GM18498 (cell line): ENCODE results near the gene PRKG1.

Experiments
- ATAC-seq: cut with Tn5 transposase; IDR thresholded peaks from one replicate; pipeline ENCODE4 v1.9.1; 2021; ENCODE audit warnings: mild to moderate bottlenecking, moderate library complexity; ENCODE audit not compliant: unreplicated experiment

PRKG1 gene

DNA sequence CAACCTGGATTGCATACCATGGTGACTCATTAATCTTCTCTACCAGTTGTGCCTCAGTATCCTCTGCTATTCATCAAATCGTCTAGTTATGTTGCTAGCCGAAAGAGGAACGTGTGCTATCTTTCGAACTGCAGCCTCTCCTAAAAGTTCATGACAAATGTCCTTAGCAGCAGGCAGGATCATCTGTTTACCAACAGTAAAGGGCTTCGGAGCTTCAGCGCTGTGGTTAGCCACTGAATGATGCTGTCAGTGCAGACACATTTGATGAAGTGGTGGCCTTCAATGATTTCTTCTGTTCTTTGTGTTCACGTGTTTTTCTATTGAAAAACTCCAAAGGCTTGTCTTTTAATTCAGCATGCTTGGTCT is 556.3 kb downstream of the PRKG1 start:
- ATAC-seq, result no peak

DNA sequence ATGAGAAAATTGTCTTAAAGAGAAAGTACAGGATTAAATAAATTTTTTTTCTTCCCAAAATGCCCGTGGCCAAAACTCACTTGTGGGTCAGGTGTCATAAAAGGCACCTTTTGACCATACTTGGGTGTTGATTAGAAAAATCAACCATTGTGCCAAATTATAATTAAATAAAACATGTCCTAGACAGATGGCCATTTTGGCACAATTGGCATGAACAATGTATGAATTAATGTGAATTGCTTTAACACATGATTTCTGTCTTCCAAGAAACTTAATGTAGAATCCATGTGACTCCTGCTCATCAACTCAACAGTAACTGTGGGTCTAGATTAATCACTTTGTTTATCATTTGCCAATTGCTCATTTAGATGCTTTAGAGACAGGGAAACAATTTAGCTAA is 561.1 kb downstream of the PRKG1 start:
- ATAC-seq, result no peak

DNA sequence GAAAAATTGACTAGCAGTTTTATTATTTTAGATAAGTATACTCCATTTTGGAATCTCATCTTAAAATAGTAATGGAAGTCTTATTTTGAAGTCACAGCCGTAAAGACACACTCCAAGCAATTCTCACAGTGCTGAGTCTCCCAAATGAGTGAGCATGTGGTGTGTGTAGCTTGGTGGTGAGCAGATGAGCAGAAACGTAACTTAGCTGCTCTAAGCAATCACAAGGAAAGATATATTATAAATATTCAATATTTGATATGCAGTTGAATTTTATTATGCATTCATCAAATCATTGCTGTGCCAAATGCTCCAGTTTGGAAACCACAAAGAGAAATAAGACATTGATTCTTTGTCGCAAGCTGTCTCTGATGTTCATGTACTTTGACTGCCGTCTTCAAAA is 563.9 kb downstream of the PRKG1 start:
- ATAC-seq, result no peak

GRCh38 chr10:51638737-51639136 is 564.5 kb downstream of the PRKG1 start:
- no peak for ATAC-seq

DNA sequence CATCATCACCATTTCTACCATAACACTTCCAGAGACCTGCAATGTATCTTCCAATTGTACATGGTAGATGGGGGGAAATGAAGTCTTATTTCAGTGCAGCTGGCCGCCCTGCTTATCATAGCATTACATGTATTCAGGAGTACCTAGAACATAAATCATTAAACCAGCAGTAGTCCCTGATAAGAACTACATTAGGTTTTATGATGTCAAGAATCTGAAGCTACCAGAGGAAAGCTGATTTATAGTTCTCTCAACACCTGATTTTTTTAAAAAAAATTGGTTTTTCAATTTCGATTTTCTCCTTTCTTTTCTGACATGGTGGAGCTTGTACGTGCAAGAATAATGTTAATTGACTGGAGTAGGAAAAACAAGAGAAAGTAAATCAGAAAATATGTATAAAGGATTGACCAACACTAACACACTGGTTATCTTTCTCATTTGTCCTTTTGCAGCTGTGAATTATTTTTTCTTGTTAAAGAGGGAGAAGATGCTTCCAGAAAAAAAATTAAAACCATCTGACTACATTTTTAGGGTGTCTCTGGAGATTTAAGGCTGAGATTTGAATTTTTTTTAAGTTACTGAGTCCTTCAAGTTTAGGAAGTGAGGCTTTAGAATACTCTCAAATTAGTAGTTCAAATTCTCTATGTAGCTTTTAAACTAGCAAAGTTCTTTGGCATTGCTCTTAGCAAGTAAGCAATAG is 566.0 kb downstream of the PRKG1 start:
- no peak for ATAC-seq

GRCh38 chr10:51642581-51642980 is 568.3 kb downstream of the PRKG1 start:
- no peak for ATAC-seq

- no peak for ATAC-seq
Measured at GRCh38 chr10:51643734-51644133, 569.4 kb downstream of the PRKG1 start.

- ATAC-seq, result no peak
Measured at GRCh38 chr10:51649064-51649463, 574.8 kb downstream of the PRKG1 start.

- no peak for ATAC-seq
Measured at GRCh38 chr10:51651063-51651462, 576.8 kb downstream of the PRKG1 start.

- ATAC-seq, result no peak
Measured at GRCh38 chr10:51653025-51653424, 578.7 kb downstream of the PRKG1 start.

DNA sequence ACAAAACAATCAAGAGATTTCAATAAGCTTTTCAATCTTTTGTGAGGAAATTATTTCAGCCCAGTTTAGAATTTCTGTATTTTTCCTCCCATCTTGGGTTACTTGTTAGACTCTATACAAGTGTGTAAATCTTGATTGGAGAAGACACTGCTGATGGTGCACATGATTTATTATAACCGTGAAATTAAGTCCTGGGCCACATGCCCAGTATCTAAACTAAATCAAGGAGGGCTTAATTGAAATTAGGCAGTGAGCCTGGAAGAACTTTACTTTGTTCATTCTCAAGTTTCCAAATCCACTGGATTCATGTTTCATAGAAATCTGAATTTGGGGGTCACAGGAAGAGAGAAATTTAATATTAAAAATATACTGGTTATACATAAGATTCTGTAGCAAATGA is 580.6 kb downstream of the PRKG1 start:
- ATAC-seq, result no peak

DNA sequence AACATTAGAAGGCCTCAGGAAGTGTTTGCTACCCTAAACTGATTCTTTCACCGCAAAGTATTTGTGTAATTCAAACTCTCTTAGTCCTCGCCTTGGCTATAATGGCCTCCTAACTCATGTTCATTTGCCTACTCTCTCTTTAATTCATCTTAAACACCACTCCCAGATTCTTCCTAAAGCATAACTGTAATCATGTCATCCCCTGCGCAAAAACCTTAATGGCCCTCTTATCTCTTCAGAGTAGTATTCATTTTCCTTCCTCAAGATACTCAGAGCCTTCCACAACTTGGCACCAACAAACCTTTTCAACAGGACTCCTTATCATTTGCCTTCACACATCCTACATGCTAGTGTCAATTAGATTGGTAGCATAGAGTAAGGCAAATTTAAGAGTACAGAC is 582.2 kb downstream of the PRKG1 start:
- ATAC-seq, result no peak

DNA sequence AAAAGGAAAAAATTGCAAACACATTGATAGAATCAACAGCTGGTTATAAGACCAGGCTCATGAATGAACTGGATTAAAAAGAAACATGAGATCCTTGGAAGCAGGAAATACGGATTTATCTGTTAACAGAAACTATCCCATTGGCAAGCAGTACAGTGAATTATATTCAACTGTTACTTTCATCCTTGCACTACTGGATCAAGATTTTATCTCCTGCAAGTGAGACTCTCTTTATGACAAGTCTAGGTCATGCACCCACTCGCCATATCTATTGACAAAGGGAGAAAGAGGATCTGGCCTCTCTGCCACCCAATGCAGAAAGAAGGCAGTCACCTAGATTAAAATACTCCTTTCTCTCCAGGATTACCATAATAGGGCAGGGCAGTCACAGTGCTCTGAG is 583.7 kb downstream of the PRKG1 start:
- ATAC-seq, result no peak

DNA sequence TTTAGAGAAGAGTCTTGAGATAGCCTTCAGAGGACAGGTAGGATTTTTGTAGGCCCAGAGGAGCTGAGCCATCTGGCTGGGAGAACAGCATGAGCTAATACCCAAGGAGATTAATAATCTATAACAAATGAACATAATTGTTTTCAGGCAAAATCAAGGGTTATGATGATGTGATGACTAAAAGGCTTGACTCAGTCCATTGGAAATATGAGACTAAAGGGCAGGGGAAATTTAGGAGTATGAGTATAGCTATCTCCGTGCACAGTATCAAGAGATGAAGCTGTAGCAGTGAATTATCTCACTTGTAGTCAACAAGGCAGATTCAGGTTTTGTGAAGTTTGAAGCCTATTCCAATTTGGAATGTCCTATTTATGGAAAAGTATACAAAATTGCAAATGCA is 585.1 kb downstream of the PRKG1 start:
- no peak for ATAC-seq

DNA sequence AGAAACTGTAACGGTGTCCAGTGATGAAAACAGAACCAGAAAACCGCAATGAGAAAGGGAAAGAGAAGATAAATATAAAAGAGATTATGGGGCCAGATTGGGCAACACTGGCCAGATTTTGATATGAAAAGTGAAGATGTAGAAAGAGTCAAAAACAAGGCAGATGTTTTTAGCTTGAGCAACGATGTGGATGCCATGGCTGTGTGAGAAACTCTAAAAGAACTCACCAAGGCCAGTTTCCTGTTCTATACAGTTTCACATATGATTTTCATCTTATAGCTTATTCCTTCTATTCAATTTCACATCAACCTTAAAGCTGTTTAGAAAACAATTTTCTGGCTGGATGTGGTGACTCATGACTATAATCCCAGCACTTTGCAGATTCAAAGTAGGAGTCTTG is 588.8 kb downstream of the PRKG1 start:
- ATAC-seq, result no peak

DNA sequence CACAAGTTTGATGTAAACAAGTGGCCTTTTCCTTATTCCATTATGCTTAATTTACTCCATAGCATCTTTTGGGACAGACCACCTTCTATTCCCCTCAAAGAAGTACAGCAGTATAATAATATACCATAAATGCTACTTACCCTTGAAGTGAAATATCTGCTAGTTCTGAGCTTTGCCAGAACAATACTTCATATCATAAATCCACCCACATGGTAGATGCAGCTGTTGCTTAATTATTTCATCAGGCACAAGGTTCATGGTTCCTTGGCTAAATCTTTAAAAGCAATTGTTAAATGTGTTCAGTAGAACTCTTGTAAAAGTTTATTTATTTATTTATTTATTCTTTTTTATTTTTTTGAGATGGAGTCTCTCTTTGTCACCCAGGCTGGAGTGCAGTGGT is 592.2 kb downstream of the PRKG1 start:
- no peak for ATAC-seq

DNA sequence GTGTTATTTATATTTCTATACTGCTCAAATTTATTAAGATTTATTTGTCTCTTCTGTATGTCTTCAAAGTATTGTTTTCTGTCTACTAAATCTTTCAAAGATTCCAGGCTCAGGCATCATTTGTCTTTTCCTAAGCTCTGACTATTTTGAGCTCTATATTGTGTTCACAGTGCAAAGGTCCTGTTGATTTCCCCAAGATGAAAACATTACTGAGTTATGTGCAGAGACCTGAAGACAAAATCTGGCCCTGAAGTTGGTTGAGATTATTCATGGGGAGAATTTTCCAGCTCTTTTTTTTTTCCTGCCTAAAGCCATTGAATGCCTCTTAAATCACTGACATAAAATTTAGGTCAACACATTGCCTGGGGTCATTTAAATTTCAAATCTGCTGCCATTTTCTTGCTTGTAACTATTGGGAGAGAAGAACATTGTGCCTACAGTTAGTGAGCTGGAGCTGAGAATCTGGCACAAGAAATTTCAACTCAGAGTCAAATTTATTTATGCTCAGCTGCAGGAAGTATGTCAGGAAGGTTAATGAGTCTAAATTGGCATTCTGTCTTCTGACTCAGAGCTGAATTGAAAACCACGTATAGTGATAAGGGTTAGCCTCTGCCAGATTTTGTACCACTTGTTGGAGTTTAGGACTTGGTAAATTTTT is 593.5 kb downstream of the PRKG1 start:
- no peak for ATAC-seq

GRCh38 chr10:51668336-51668689 is 594.0 kb downstream of the PRKG1 start:
- ATAC-seq, result no peak

- ATAC-seq, result no peak
Measured at GRCh38 chr10:51669041-51669440, 594.8 kb downstream of the PRKG1 start.

GRCh38 chr10:51672039-51672535 is 597.8 kb downstream of the PRKG1 start:
- no peak for ATAC-seq

DNA sequence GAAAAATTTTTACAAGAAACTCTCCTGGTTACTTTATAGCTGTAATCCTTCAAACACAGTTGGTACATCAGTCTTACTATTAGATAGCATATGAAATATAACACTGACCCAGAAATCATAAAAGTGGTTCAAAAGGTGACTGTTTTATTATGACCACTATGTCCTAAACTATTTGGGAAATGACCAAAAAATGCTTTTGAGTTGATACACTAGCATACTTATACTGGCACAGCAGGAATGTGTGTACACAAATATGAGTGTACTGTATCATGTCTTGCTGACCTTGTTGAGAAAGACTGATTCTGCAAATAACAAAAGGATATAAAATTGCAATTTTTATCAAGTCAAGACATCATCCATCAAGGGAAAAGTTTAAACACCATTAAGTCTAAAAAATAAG is 600.8 kb downstream of the PRKG1 start:
- ATAC-seq, result no peak

DNA sequence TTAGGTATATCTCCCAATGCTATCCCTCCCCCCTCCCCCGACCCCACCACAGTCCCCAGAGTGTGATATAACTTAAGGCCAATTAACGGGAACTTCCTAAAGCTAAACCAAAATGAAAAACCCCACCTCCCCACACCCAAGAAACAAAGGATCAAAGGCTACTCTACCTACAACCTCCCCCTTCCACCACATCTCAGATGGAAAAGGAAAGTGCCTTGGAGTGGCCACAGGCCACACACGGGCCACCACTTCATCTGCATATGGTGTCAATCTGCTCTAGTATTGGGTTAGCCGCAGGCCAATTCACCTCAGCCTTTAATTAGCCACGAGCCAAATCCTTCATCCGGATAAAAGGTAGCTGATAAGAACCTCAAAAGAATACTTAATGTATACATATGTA is 605.6 kb downstream of the PRKG1 start:
- no peak for ATAC-seq
